IgD-negative memory B cell (primary cell): ENCODE measurements around the gene KRTAP10-9. TPM values are rescaled to one million over a fixed set of nuclear protein-coding genes. Genes with fewer than 3 reads are reported as not detected.
A peak's percentile ranks its signal among the peaks of the same experiment; 100 is the strongest.
"Not testable (repeated sequence)": the region's sequence is repeated elsewhere in the genome, so short reads cannot be mapped to it uniquely, and the experiment has no call there.

ENCODE experiments used
- H3K27ac Mint-ChIP-seq, 3 donors: one replicate each; pipeline ENCODE4 v1.8.0; 2020 to 2022; ENCODE audit warnings: mild to moderate bottlenecking in 3 of 3, mixed read lengths in 3 of 3, moderate library complexity in 1 of 3
- H3K27me3 Mint-ChIP-seq: one replicate; pipeline ENCODE4 v1.8.0; 2021; ENCODE audit warnings: mixed read lengths
- H3K36me3 Mint-ChIP-seq: one replicate; pipeline ENCODE4 v1.8.0; 2020; ENCODE audit warnings: mild to moderate bottlenecking, mixed read lengths
- H3K4me1 Mint-ChIP-seq, 3 donors: one replicate each; pipeline ENCODE4 v1.8.0; 2020 to 2022; ENCODE audit warnings: mixed read lengths in 3 of 3, mild to moderate bottlenecking in 1 of 3
- H3K4me3 Mint-ChIP-seq, 4 donors: one replicate each; pipeline ENCODE4 v1.8.0; 2020 to 2022; ENCODE audit warnings: mild to moderate bottlenecking in 4 of 4, mixed read lengths in 4 of 4, moderate library complexity in 3 of 4
- H3K9me3 Mint-ChIP-seq, 3 donors: one replicate each; pipeline ENCODE4 v1.8.0; 2020 to 2021; ENCODE audit warnings: mixed read lengths in 3 of 3, mild to moderate bottlenecking in 1 of 3
- polyA plus RNA-seq: library from polyadenylated mRNA; unstranded; fragments of 300-500 nt; fragmentation: Illumina TruSeq; gene quantifications from one replicate; pipeline ENCODE4 v1.2.3, GENCODE V29; 2021

Gene KRTAP10-9
- polyA plus RNA-seq: not detected

GRCh38 chr21:44626673-44627143 is at the start of gene KRTAP10-9:
TSS of gene KRTAP10-9 (plus strand) at chr21:44627093. CDS start at chr21:44627172, 79 bp downstream.
- peaks cover 8% of the 10 kb centered on the region for H3K36me3 Mint-ChIP-seq
- H3K27ac Mint-ChIP-seq: no peak within 1 kb of the TSS
- peaks cover 14 to 49% (median 32%) of the 10 kb centered on the region in 3 donors for H3K9me3 Mint-ChIP-seq
- H3K4me3 Mint-ChIP-seq: no peak within 1 kb of the TSS
- H3K27me3 Mint-ChIP-seq: peaks cover 12% of the 10 kb centered on the region
- H3K4me1 Mint-ChIP-seq: peaks cover 0 to 4% (median 2%) of the 10 kb centered on the region in 3 donors

GRCh38 chr21:44578371-44579055 is 48.4 kb upstream of the KRTAP10-9 start:
- Mint-ChIP-seq H3K4me3 (no peak overlapping the region), H3K27ac (no peak overlapping the region), H3K4me1 (peaks cover 0 to 2% (median 1%) of the 10 kb centered on the region in 3 donors), H3K27me3 (peaks cover 17% of the 10 kb centered on the region), H3K9me3 (peaks cover 4 to 30% (median 19%) of the 10 kb centered on the region in 3 donors), H3K36me3 (peaks cover 7% of the 10 kb centered on the region)

- H3K4me1 Mint-ChIP-seq: peaks cover 0 to 2% (median 1%) of the 10 kb centered on the region in 3 donors
- peak overlapping the region in 2 of 4 donors; percentile 17 to 32 for H3K4me3 Mint-ChIP-seq
- H3K27me3 Mint-ChIP-seq: peaks cover 17% of the 10 kb centered on the region
- peaks cover 7% of the 10 kb centered on the region for H3K36me3 Mint-ChIP-seq
- no peak overlapping the region for H3K27ac Mint-ChIP-seq
- H3K9me3 Mint-ChIP-seq: peaks cover 4 to 30% (median 19%) of the 10 kb centered on the region in 3 donors
Measured at GRCh38 chr21:44579056-44579832, 47.6 kb upstream of the KRTAP10-9 start.

- Mint-ChIP-seq H3K27me3 (peaks cover 13% of the 10 kb centered on the region), H3K27ac (no peak overlapping the region), H3K9me3 (peaks cover 4 to 30% (median 19%) of the 10 kb centered on the region in 3 donors), H3K4me3 (peak overlapping the region in 1 of 4 donors; percentile 32), H3K4me1 (peaks cover 0 to 2% (median 1%) of the 10 kb centered on the region in 3 donors), H3K36me3 (peaks cover 7% of the 10 kb centered on the region)
Measured at GRCh38 chr21:44579833-44580144, 47.1 kb upstream of the KRTAP10-9 start.

GRCh38 chr21:44580231-44580821 is 46.6 kb upstream of the KRTAP10-9 start, which contains the start of gene KRTAP10-5:
TSS of gene KRTAP10-5 (minus strand) at chr21:44580604. CDS start at chr21:44580578, 26 bp downstream.
- H3K36me3 Mint-ChIP-seq, H3K4me1 Mint-ChIP-seq, H3K27ac Mint-ChIP-seq: not testable (repeated sequence)
- Mint-ChIP-seq H3K9me3 (peaks cover 4 to 30% (median 19%) of the 10 kb centered on the region in 3 donors), H3K27me3 (peaks cover 12% of the 10 kb centered on the region), H3K4me3 (peak within 1 kb of the TSS in 1 of 4 donors; percentile 32)

- peaks cover 14% of the 10 kb centered on the region for H3K27me3 Mint-ChIP-seq
- peaks cover 7% of the 10 kb centered on the region for H3K36me3 Mint-ChIP-seq
- peaks cover 0 to 2% (median 0%) of the 10 kb centered on the region in 3 donors for H3K4me1 Mint-ChIP-seq
- no peak overlapping the region for H3K4me3 Mint-ChIP-seq
- no peak overlapping the region for H3K27ac Mint-ChIP-seq
- H3K9me3 Mint-ChIP-seq: peaks cover 4 to 30% (median 22%) of the 10 kb centered on the region in 3 donors
Measured at GRCh38 chr21:44581158-44581557, 45.7 kb upstream of the KRTAP10-9 start.

GRCh38 chr21:44582055-44582454 is 44.8 kb upstream of the KRTAP10-9 start:
- Mint-ChIP-seq H3K4me3 (no peak overlapping the region), H3K4me1 (peaks cover 0 to 2% (median 0%) of the 10 kb centered on the region in 3 donors), H3K27me3 (peaks cover 21% of the 10 kb centered on the region), H3K27ac (no peak overlapping the region), H3K9me3 (peaks cover 1 to 26% (median 24%) of the 10 kb centered on the region in 3 donors), H3K36me3 (peaks cover 7% of the 10 kb centered on the region)

- Mint-ChIP-seq H3K27me3 (peaks cover 23% of the 10 kb centered on the region), H3K9me3 (peaks cover 0 to 17% (median 16%) of the 10 kb centered on the region in 3 donors), H3K4me1 (peaks cover 0 to 2% (median 0%) of the 10 kb centered on the region in 3 donors), H3K4me3 (peak overlapping the region in 1 of 4 donors; percentile 70), H3K36me3 (peaks cover 4% of the 10 kb centered on the region), H3K27ac (no peak overlapping the region)
Measured at GRCh38 chr21:44583089-44583799, 43.6 kb upstream of the KRTAP10-9 start.

GRCh38 chr21:44583800-44584147 is 43.1 kb upstream of the KRTAP10-9 start:
- H3K27ac Mint-ChIP-seq: no peak overlapping the region
- H3K4me3 Mint-ChIP-seq: no peak overlapping the region
- peaks cover 4% of the 10 kb centered on the region for H3K36me3 Mint-ChIP-seq
- peaks cover 0 to 17% (median 15%) of the 10 kb centered on the region in 3 donors for H3K9me3 Mint-ChIP-seq
- H3K27me3 Mint-ChIP-seq: peaks cover 23% of the 10 kb centered on the region
- peaks cover 0 to 2% (median 0%) of the 10 kb centered on the region in 3 donors for H3K4me1 Mint-ChIP-seq

- Mint-ChIP-seq H3K4me1 (no peaks in the 10 kb centered on the region), H3K9me3 (peaks cover 0 to 14% (median 10%) of the 10 kb centered on the region in 3 donors), H3K27me3 (peaks cover 30% of the 10 kb centered on the region), H3K27ac (no peak overlapping the region), H3K4me3 (no peak overlapping the region), H3K36me3 (no peaks in the 10 kb centered on the region)
Measured at GRCh38 chr21:44585892-44586291, 41.0 kb upstream of the KRTAP10-9 start.

- H3K27me3 Mint-ChIP-seq: peaks cover 25% of the 10 kb centered on the region
- H3K36me3 Mint-ChIP-seq: no peaks in the 10 kb centered on the region
- peaks cover 0 to 7% (median 0%) of the 10 kb centered on the region in 3 donors for H3K9me3 Mint-ChIP-seq
- no peak overlapping the region for H3K4me3 Mint-ChIP-seq
- no peak overlapping the region for H3K27ac Mint-ChIP-seq
- no peaks in the 10 kb centered on the region for H3K4me1 Mint-ChIP-seq
Measured at GRCh38 chr21:44589094-44589493, 37.8 kb upstream of the KRTAP10-9 start.

- Mint-ChIP-seq H3K4me1 (no peaks in the 10 kb centered on the region), H3K27ac (no peak overlapping the region), H3K4me3 (no peak overlapping the region), H3K36me3 (no peaks in the 10 kb centered on the region), H3K27me3 (peaks cover 25% of the 10 kb centered on the region), H3K9me3 (peaks cover 0 to 7% (median 0%) of the 10 kb centered on the region in 3 donors)
Measured at GRCh38 chr21:44589586-44590305, 37.1 kb upstream of the KRTAP10-9 start.

GRCh38 chr21:44590311-44590721 is 36.6 kb upstream of the KRTAP10-9 start:
- Mint-ChIP-seq H3K9me3 (peaks cover 0 to 7% (median 0%) of the 10 kb centered on the region in 3 donors), H3K36me3 (no peaks in the 10 kb centered on the region), H3K4me3 (no peak overlapping the region), H3K4me1 (no peaks in the 10 kb centered on the region), H3K27me3 (peaks cover 21% of the 10 kb centered on the region), H3K27ac (no peak overlapping the region)
